Measurements from ENCODE around the gene MYO18B.

DNA sequence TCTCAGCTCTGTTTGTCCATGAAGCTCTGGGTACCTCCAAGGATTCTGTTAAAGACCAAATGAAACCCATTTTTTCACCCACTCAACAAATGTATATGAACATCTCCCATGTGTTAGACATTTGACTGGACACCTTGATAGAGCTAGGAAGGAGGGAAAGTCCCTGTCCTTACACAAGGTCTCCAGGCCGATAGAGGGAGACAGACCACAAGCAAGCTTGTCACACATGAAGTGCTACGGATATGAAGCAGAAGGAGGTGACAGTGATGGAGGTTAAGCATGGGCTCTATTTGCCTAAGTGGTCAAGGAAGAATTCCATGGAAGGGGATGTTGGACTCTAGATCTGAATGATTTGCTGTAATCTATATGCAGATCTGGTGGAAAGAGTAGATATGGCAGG, 138.5 kb downstream of the MYO18B start:
- TF ChIP-seq, protein P1, sequence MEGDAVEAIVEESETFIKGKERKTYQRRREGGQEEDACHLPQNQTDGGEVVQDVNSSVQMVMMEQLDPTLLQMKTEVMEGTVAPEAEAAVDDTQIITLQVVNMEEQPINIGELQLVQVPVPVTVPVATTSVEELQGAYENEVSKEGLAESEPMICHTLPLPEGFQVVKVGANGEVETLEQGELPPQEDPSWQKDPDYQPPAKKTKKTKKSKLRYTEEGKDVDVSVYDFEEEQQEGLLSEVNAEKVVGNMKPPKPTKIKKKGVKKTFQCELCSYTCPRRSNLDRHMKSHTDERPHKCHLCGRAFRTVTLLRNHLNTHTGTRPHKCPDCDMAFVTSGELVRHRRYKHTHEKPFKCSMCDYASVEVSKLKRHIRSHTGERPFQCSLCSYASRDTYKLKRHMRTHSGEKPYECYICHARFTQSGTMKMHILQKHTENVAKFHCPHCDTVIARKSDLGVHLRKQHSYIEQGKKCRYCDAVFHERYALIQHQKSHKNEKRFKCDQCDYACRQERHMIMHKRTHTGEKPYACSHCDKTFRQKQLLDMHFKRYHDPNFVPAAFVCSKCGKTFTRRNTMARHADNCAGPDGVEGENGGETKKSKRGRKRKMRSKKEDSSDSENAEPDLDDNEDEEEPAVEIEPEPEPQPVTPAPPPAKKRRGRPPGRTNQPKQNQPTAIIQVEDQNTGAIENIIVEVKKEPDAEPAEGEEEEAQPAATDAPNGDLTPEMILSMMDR (conservative IDR thresholded peaks at IDR 0.05 in 1 of 2, IDR thresholded peaks at IDR 0.05 in 1 of 2; ENCODE audit: extremely low read depth in 1 of 2, insufficient read depth in 1 of 2, low read depth in 1 of 2, low read length in 2 of 2): no peak
- TF ChIP-seq EZH2 (IDR thresholded peaks at IDR 0.05; ENCODE audit: borderline replicate concordance, low read length): no peak

Measured in mammary epithelial cell (primary cell).